SK-N-SH treated with all-trans-retinoic acid at 6 μM for 48 hours (cell line): ENCODE results near the gene ENGASE.

ENCODE experiments used
- ARNTL ChIP-seq: fragments of 450-650 bp; formaldehyde crosslinking; IDR thresholded peaks from 2 replicates; pipeline ENCODE4 v1.5.0; 2020; ENCODE audit warnings: low read depth, mild to moderate bottlenecking, moderate library complexity, borderline replicate concordance
- ESRRG ChIP-seq: fragments of 250-450 bp; sonication (Bioruptor Pico); IDR thresholded peaks from 2 replicates; pipeline ENCODE4 v1.6.1; 2021; ENCODE audit warnings: mild to moderate bottlenecking
- SNAI2 ChIP-seq: fragments of 250-450 bp; sonication (Bioruptor Pico); IDR thresholded peaks from 2 replicates; pipeline ENCODE4 v1.5.0; 2020; ENCODE audit warnings: mild to moderate bottlenecking, moderate library complexity
- TCF4 ChIP-seq: fragments of 250-450 bp; sonication (Bioruptor Pico); IDR thresholded peaks from 2 replicates; pipeline ENCODE4 v1.8.0; 2021; ENCODE audit warnings: mild to moderate bottlenecking, moderate library complexity, borderline replicate concordance
- ZC3H10 ChIP-seq: fragments of 250-450 bp; sonication (Bioruptor Pico); IDR thresholded peaks from 2 replicates; pipeline ENCODE4 v1.5.1; 2021; ENCODE audit warnings: mild to moderate bottlenecking, moderate library complexity
- ZFP3 ChIP-seq: fragments of 250-450 bp; sonication (Bioruptor Pico); IDR thresholded peaks from 2 replicates; pipeline ENCODE4 v1.5.0; 2020; ENCODE audit warnings: mild to moderate bottlenecking, moderate library complexity
- ZFP30 ChIP-seq: fragments of 450-650 bp; formaldehyde crosslinking; IDR thresholded peaks from 2 replicates; pipeline ENCODE4 v1.5.0; 2022; ENCODE audit warnings: mild to moderate bottlenecking, moderate library complexity
- ZNF565 ChIP-seq: fragments of 450-650 bp; formaldehyde crosslinking; conservative IDR thresholded peaks from 2 replicates; pipeline ENCODE4 v1.5.0; 2020; ENCODE audit warnings: low read depth, mild to moderate bottlenecking, moderate library complexity
- TF ChIP-seq, protein P1 (sequence below): fragments of 250-450 bp; sonication (Bioruptor Pico); IDR thresholded peaks from 2 replicates; pipeline ENCODE4 v1.8.0; 2020; ENCODE audit warnings: mild to moderate bottlenecking, moderate library complexity, borderline replicate concordance
- TF ChIP-seq, protein P2 (sequence below): fragments of 250-450 bp; sonication (Bioruptor Pico); IDR thresholded peaks from 2 replicates; pipeline ENCODE4 v1.5.0; 2020; ENCODE audit warnings: mild to moderate bottlenecking, moderate library complexity
- TF ChIP-seq, protein P3 (sequence below): fragments of 250-450 bp; sonication (Bioruptor Pico); IDR thresholded peaks from 2 replicates; pipeline ENCODE4 v1.5.1; 2020; ENCODE audit warnings: low read depth, mild to moderate bottlenecking, moderate library complexity
- TF ChIP-seq, protein P4 (sequence below): fragments of 250-450 bp; sonication (Bioruptor Pico); IDR thresholded peaks from 2 replicates; pipeline ENCODE4 v1.5.1; 2021; ENCODE audit warnings: mild to moderate bottlenecking, moderate library complexity

DNA sequence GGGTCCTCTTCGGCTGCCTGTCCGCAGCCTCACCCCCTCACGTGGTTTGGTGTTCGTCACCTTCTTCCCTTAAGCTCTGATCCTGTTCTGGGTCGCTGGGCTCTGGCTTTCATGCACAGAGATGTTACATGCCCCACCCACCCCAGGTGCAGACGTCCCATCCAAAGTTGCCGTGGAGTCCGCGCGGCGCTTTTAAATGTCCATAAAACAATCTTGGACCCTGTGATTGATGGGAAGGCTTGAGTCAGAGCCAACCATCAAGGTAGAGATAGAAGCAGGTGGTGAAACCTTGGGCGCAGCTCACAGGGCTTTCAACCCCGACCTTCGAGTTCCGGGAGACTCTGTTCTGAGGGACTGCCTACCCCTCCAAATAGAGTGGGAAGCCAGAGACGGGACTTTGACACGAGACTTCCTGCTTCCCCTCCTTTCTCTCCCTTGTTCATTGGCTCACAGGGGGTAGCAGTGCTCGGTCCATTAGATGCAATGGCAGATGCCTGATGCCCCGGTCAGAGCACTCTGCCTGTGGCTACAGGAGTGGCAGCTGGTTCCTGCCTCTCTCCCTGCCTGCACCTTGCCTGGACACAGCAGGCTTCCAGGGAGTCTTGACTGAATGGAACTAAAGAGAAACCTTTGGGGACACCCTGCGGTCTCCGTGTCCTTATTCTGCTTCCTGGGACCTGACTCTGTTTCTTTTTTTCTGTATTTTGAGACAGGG lies 4.0 kb downstream of the ENGASE start:
- TF ChIP-seq ZC3H10 (no peak), ESRRG (CRISPR knock-in tag) (no peak), TCF4 (CRISPR knock-in tag) (no peak), ZFP30 (CRISPR knock-in tag) (no peak), ZFP3 (CRISPR knock-in tag) (no peak), ARNTL (no peak), SNAI2 (no peak), ZNF565 (CRISPR knock-in tag) (no peak)
- TF ChIP-seq, protein P1, sequence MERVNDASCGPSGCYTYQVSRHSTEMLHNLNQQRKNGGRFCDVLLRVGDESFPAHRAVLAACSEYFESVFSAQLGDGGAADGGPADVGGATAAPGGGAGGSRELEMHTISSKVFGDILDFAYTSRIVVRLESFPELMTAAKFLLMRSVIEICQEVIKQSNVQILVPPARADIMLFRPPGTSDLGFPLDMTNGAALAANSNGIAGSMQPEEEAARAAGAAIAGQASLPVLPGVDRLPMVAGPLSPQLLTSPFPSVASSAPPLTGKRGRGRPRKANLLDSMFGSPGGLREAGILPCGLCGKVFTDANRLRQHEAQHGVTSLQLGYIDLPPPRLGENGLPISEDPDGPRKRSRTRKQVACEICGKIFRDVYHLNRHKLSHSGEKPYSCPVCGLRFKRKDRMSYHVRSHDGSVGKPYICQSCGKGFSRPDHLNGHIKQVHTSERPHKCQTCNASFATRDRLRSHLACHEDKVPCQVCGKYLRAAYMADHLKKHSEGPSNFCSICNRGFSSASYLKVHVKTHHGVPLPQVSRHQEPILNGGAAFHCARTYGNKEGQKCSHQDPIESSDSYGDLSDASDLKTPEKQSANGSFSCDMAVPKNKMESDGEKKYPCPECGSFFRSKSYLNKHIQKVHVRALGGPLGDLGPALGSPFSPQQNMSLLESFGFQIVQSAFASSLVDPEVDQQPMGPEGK, result no peak
- TF ChIP-seq, protein P2, sequence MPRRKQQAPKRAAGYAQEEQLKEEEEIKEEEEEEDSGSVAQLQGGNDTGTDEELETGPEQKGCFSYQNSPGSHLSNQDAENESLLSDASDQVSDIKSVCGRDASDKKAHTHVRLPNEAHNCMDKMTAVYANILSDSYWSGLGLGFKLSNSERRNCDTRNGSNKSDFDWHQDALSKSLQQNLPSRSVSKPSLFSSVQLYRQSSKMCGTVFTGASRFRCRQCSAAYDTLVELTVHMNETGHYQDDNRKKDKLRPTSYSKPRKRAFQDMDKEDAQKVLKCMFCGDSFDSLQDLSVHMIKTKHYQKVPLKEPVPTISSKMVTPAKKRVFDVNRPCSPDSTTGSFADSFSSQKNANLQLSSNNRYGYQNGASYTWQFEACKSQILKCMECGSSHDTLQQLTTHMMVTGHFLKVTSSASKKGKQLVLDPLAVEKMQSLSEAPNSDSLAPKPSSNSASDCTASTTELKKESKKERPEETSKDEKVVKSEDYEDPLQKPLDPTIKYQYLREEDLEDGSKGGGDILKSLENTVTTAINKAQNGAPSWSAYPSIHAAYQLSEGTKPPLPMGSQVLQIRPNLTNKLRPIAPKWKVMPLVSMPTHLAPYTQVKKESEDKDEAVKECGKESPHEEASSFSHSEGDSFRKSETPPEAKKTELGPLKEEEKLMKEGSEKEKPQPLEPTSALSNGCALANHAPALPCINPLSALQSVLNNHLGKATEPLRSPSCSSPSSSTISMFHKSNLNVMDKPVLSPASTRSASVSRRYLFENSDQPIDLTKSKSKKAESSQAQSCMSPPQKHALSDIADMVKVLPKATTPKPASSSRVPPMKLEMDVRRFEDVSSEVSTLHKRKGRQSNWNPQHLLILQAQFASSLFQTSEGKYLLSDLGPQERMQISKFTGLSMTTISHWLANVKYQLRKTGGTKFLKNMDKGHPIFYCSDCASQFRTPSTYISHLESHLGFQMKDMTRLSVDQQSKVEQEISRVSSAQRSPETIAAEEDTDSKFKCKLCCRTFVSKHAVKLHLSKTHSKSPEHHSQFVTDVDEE (CRISPR knock-in tag), result no peak
- TF ChIP-seq, protein P3, sequence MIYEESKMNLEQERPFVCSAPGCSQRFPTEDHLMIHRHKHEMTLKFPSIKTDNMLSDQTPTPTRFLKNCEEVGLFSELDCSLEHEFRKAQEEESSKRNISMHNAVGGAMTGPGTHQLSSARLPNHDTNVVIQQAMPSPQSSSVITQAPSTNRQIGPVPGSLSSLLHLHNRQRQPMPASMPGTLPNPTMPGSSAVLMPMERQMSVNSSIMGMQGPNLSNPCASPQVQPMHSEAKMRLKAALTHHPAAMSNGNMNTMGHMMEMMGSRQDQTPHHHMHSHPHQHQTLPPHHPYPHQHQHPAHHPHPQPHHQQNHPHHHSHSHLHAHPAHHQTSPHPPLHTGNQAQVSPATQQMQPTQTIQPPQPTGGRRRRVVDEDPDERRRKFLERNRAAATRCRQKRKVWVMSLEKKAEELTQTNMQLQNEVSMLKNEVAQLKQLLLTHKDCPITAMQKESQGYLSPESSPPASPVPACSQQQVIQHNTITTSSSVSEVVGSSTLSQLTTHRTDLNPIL (CRISPR knock-in tag), result no peak
- TF ChIP-seq, protein P4, sequence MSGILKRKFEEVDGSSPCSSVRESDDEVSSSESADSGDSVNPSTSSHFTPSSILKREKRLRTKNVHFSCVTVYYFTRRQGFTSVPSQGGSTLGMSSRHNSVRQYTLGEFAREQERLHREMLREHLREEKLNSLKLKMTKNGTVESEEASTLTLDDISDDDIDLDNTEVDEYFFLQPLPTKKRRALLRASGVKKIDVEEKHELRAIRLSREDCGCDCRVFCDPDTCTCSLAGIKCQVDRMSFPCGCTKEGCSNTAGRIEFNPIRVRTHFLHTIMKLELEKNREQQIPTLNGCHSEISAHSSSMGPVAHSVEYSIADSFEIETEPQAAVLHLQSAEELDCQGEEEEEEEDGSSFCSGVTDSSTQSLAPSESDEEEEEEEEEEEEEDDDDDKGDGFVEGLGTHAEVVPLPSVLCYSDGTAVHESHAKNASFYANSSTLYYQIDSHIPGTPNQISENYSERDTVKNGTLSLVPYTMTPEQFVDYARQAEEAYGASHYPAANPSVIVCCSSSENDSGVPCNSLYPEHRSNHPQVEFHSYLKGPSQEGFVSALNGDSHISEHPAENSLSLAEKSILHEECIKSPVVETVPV, result no peak
